ENCODE measurements around the gene SLC34A1. TPM values are rescaled to one million over a fixed set of nuclear protein-coding genes. Genes with fewer than 3 reads are reported as not detected.

SLC34A1 gene, protein sequence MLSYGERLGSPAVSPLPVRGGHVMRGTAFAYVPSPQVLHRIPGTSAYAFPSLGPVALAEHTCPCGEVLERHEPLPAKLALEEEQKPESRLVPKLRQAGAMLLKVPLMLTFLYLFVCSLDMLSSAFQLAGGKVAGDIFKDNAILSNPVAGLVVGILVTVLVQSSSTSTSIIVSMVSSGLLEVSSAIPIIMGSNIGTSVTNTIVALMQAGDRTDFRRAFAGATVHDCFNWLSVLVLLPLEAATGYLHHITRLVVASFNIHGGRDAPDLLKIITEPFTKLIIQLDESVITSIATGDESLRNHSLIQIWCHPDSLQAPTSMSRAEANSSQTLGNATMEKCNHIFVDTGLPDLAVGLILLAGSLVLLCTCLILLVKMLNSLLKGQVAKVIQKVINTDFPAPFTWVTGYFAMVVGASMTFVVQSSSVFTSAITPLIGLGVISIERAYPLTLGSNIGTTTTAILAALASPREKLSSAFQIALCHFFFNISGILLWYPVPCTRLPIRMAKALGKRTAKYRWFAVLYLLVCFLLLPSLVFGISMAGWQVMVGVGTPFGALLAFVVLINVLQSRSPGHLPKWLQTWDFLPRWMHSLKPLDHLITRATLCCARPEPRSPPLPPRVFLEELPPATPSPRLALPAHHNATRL
- total RNA-seq (not detected in 2 replicates), polyA plus RNA-seq (not detected in 2 replicates)

GRCh38 chr5:177384134-177384533, at the start of gene SLC34A1:
Gene SLC34A1, plus strand, starts transcription at chr5:177384434. Its CDS starts 1,308 bp downstream, at chr5:177385742.
- no peaks in the 10 kb centered on the region for H3K36me3 ChIP-seq
- no peaks in the 10 kb centered on the region for H3K4me1 ChIP-seq (ENCODE audit: low read depth)
- peaks cover 29% of the 10 kb centered on the region for H3K27me3 ChIP-seq
- TF ChIP-seq CTCF (IDR thresholded peaks at IDR 0.05; ENCODE audit: low read depth, low read length), result no peak
- DNase-seq (ENCODE audit: low read depth in 1 of 2, low spot score in 1 of 2), result no peak
- H3K27ac ChIP-seq, result no peak within 1 kb of the TSS
- H3K4me3 ChIP-seq, result no peak within 1 kb of the TSS
- H3K9me3 ChIP-seq (ENCODE audit: low read depth), result no peaks in the 10 kb centered on the region

DNA sequence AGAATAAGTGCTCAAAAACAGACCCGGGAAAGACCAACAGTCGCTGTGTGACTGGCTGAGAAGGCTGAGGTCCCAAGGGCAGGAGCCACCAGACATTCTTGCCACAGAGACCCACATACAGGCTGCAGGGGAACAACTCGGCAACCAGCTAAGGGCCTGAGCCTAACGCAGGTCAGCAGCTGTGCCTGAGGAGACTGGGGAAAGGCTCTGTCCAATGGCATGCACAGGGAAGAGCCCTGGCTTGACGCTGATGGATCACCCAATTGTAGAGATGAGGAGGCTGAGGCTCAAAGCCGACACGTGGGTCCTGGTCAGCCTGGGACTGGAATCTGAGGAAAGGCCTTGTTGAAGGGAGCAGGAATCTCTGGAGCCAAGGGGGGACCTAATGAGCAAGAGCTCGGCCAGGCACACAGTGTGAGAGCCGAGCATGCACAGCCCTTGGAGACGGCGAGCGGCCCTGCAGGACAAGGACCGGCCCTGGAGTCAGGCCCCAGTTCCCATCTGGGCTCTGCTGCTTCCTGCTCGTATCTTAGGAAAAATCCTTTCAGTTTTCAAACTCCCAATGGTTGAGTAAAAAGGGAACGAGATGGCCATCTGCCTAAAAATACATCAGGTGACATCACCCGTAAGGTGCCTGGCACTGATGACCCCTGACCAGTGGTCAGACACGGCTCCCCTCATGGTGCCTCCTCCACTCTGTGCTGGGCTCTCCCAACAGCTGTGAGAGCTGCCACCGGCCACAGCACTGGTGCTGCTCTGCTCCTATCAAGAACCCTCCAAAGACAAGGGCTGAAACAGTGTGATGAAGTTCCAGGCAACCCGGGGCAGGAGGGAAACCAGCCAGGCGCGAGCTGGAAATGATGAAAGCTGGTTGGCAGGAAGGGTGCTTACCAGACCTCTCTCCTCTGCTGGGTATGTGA, 49.2 kb upstream of the SLC34A1 start:
- Histone ChIP-seq H3K4me1 (ENCODE audit: low read depth) (no peaks in the 10 kb centered on the region), H3K4me3 (no peak overlapping the region), H3K36me3 (peaks cover 25% of the 10 kb centered on the region), H3K27me3 (no peaks in the 10 kb centered on the region), H3K9me3 (ENCODE audit: low read depth) (no peaks in the 10 kb centered on the region), H3K27ac (no peak overlapping the region)
- no peak for TF ChIP-seq CTCF (IDR thresholded peaks at IDR 0.05; ENCODE audit: low read depth, low read length)
- DNase-seq (ENCODE audit: low read depth in 1 of 2, low spot score in 1 of 2), result no peak

- no peaks in the 10 kb centered on the region for H3K9me3 ChIP-seq (ENCODE audit: low read depth)
- TF ChIP-seq CTCF (IDR thresholded peaks at IDR 0.05; ENCODE audit: low read depth, low read length), result no peak
- H3K4me1 ChIP-seq (ENCODE audit: low read depth), result no peaks in the 10 kb centered on the region
- no peaks in the 10 kb centered on the region for H3K27me3 ChIP-seq
- no peak overlapping the region for H3K27ac ChIP-seq
- H3K4me3 ChIP-seq, result no peak overlapping the region
- DNase-seq (ENCODE audit: low read depth in 1 of 2, low spot score in 1 of 2), result no peak
- peaks cover 21% of the 10 kb centered on the region for H3K36me3 ChIP-seq
These were observed 48.6 kb upstream of the SLC34A1 start for GRCh38 chr5:177335701-177336065.

DNA sequence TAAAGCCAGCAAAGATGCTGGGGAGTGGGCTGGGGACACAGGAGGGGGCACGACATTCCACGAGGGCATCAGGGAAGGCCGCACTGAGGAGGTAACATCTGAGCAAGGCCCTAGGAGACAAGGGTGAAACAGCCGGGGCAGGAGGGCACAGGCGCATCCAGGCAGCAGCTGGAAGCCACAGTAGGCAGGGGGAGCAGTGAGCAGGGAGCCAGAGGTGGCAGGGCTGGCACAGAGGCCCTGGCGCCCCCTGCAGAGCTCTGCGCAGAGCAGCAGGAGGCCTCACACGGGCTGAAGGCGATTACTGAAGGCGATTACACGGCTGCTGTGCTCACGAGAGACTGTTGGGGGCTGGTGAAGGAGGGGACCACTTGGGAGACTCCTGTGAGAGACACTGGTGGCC, 48.1 kb upstream of the SLC34A1 start:
- Histone ChIP-seq H3K27ac (no peak overlapping the region), H3K4me3 (no peak overlapping the region), H3K9me3 (ENCODE audit: low read depth) (no peaks in the 10 kb centered on the region), H3K36me3 (peaks cover 21% of the 10 kb centered on the region), H3K27me3 (no peaks in the 10 kb centered on the region), H3K4me1 (ENCODE audit: low read depth) (no peaks in the 10 kb centered on the region)
- TF ChIP-seq CTCF (IDR thresholded peaks at IDR 0.05; ENCODE audit: low read depth, low read length), result peak; percentile 33
- DNase-seq (ENCODE audit: low read depth in 1 of 2, low spot score in 1 of 2), result peak; percentile 7 to 12
